H7 (cell line): Measurements from ENCODE around the gene OR8D1. TPM values are rescaled to one million over a fixed set of nuclear protein-coding genes. Genes with fewer than 3 reads are reported as not detected.
"Not testable (repeated sequence)": the region's sequence is repeated elsewhere in the genome, so short reads cannot be mapped to it uniquely, and the experiment has no call there.

Experiments used
- DNase-seq: peaks from one replicate; pipeline ENCODE4 v3.0.0; 2012
- H3K27me3 ChIP-seq: 2 replicates; pipeline ENCODE4 v1.6.0; 2011; ENCODE audit warnings: mild to moderate bottlenecking, low read length; ENCODE audit not compliant: control insufficient read depth, insufficient read depth
- H3K36me3 ChIP-seq: replicated peaks from 2 replicates; pipeline ENCODE4 v1.5.1; 2011; ENCODE audit warnings: low read length; ENCODE audit not compliant: control insufficient read depth, insufficient read depth
- H3K4me3 ChIP-seq: 2 replicates; pipeline ENCODE4 v1.5.1; 2011; ENCODE audit warnings: low read depth, mild to moderate bottlenecking, control low read depth, low read length, moderate library complexity; ENCODE audit not compliant: insufficient read depth
- total RNA-seq: library from RNA; depleted of rRNA; stranded (reverse); fragments of >200 nt; shearing (Covaris generic); gene quantifications from 2 replicates; pipeline ENCODE4 v1.2.3, GENCODE V29; 2014

OR8D1 gene
- total RNA-seq, 1 experiment from 2014 or later, result not detected

DNA sequence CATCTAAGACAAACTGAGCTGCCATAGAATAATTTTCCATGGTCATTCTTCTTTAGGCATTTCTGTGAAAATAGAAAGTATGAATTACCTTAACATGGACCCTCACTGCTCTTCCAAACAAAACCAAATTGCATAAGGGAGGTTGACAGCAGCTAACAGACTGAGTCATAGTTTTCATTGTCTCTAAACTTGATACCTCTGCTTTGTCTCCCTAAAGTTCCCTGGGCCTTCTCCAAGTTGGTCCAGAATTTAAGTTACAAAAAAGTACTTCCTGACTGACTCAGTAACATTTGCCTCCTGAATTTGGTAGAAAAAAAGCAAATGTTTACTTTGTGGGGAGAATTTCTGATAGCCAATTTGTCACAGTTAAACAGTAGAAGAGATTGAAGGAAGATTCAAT, 3.0 kb downstream of the OR8D1 start:
- no peak for DNase-seq

DNA sequence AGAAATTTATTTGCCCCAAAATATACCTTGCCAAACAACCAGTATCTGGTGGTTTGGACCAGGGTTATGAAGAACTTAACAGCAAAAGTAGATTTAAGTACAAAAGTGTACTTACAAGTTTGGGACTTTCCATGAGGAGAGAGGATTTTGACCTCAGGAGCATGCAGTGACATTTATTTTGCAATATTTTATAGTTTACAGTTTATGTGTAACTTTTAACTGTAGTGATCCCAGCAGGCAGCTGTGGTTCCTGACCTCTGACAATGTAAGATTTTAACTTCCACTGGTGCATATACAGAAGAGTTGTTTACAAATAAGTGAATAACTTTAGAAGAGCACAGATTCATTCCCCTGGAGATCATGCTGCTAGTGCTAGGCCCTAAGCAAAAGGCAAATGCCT, 6.7 kb downstream of the OR8D1 start:
- H3K27me3 ChIP-seq, result no peaks in the 10 kb centered on the region
- DNase-seq, result no peak
- no peak overlapping the region for H3K4me3 ChIP-seq
- H3K36me3 ChIP-seq, result no peaks in the 10 kb centered on the region

More for the DNA sequence above, 3.0 kb downstream of the OR8D1 start:
- no peaks in the 10 kb centered on the region for H3K27me3 ChIP-seq
- no peak overlapping the region for H3K4me3 ChIP-seq
- no peaks in the 10 kb centered on the region for H3K36me3 ChIP-seq

DNA sequence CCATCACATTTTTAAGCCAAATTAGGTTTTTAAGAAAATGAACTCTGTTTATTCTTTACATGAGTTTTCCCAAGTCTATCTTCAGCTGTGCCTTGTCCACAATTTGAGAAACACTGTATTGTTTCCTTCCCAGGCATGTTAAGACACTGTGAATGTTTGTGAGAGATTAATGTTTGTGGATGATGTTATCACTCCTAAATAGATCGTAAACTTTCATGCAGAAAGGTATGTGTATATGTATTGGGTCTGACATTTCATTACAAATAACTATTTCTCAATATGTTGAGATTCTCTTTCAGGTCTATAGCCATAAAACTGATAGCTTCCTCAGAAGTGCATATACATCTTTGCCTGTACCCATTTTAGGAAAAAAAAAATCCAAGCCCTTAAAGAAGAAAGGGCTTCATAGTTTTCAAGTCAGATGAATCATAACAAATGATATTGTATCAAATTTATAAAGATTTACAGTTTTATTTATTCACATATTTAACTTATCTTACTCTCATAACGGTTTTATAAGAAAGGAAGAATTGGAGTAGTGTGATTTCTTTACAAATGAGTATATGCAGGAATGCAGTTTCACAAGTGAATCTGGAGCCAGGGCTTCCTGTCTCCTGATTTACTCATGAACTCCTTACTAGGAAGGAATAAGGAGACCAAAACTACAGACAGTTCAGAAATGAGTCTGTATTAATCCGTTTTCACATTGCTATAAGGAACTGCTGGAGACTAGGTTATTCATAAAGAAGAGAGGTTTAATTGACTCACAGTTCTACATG, 11.2 kb downstream of the OR8D1 start:
- no peaks in the 10 kb centered on the region for H3K36me3 ChIP-seq
- peak; percentile 0 for DNase-seq
- no peaks in the 10 kb centered on the region for H3K27me3 ChIP-seq
- no peak overlapping the region for H3K4me3 ChIP-seq

DNA sequence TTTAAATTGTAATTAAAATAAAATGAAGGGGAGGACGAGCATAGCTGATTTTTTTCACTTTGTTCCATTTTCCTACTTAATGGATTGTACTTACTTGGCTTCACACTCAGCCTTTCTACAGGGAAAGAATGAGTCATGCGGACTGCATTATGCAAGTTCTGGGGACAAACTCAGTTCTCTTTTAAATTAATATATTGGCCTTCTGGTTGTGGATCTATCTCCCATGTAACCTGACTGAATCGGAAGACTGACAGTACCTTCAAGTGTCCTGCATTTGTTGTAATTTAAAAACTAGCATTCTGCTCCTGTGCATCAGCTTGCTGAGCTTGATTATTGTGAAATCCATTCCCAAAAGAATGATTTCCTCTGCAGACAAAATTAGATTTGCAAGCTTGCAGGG, 12.2 kb downstream of the OR8D1 start:
- Histone ChIP-seq H3K27me3 (no peaks in the 10 kb centered on the region), H3K4me3 (no peak overlapping the region), H3K36me3 (no peaks in the 10 kb centered on the region)
- DNase-seq, result no peak

DNA sequence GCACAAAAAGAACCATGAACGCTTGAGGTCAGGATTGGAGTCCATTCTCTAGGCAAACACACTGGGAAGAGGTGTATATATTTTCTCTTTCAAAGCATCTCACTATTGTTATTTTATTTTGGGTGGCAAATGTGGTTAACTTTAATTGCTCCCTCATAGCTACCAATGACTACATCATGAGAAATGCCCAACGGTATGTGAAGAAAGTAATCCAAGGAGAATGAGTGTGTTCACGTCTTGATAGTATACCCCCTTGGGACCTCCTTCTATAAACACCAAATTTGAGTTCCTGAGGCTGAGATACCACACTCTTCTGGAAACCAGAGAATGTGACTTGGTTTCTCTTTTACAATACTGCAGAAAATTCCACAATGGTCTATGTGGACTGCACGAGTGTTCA, 15.8 kb downstream of the OR8D1 start:
- no peak for DNase-seq
- no peaks in the 10 kb centered on the region for H3K36me3 ChIP-seq
- no peaks in the 10 kb centered on the region for H3K27me3 ChIP-seq
- H3K4me3 ChIP-seq, result no peak overlapping the region

DNA sequence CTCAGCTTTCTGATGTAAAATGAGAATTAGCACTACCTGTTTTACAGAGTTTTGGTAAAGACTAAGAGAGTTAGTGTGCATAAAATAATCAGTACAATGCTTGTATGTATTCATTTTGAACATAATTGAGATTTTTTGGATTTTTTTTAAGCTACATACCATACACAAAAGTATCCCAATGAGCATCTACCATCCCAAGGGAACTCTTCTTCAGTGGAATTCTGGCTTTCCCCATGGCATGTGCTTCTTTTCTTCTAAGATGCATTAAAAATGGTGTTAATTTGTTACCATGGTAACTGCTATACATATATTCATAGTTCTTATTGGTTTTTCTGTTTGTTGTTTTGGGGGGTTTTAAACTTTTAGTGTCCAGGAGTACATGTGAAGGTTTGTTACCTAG, 17.7 kb downstream of the OR8D1 start:
- Histone ChIP-seq H3K27me3 (no peaks in the 10 kb centered on the region), H3K36me3 (no peaks in the 10 kb centered on the region), H3K4me3 (no peak overlapping the region)
- DNase-seq, result no peak

DNA sequence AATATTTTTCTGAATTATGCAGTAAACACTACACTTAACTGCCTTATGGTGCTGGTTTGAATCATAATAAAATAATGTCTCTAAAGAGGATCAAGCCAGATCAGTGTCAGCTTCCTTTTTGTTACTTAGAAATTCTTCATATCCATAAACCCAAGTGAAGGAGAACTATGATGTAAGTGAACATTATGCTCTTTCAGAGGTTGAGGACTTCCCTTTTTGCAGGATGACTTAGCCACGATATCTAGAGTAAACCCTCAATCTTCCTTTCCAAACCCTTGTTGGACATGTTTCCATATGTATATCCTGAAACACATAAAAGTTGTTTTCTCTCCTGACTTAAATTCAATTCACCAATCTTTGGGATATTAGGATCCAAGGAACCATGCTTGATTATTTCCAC, 19.1 kb downstream of the OR8D1 start:
- no peak for DNase-seq
- Histone ChIP-seq H3K4me3 (no peak overlapping the region), H3K27me3 (no peaks in the 10 kb centered on the region), H3K36me3 (no peaks in the 10 kb centered on the region)

DNA sequence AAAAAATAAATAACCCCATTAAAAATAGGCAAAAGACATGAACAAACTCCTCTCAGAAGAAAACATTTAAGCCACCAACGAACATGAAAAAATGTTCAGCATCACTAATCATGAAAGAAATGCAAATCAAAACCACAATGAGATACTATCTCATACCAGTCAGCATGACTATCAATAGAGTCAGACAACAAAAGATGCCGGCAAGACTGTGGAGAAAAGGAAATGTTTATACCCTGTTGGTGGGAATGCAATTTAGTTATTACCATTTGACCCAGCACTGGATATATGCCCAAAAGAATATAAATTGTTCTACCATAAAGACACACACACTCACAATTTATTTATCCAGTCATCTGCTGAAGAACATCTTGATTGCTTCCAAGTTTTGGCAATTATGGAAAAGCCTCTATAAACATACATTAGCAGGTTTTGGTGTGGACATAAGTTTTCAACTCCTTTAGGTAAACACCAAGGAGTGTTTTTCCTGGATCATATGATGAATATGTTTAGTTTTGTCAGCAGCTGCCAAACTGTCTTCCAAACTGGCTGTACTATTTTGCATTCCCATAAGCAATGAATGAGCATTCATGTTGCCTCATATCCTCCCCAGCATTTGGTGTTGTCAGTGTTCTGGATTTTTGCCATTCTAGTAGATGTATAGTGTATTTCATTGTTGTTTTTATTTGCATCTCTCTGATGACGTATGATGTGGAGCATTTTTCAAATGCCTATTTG, 28.0 kb downstream of the OR8D1 start:
- Histone ChIP-seq H3K36me3 (no peaks in the 10 kb centered on the region), H3K27me3 (no peaks in the 10 kb centered on the region), H3K4me3 (no peak overlapping the region)
- no peak for DNase-seq

DNA sequence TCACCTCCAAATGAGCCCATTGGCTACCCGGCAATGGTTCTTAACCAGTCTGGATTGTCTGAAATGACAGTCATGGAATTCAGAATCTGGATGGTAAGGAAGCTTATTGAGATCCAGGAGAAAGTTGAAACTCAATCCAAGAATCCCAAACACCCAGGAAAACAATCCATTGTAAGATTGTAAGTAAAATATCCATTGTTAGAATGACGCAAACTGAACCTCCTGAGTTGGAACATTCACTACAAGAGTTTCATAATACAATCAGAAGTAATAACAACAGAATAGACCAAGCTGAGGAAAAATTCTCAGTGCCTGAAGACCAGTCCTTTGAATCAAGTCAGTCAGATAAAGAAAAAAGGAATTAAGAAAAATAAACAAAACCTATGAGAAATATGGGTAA, 35.5 kb downstream of the OR8D1 start:
- Histone ChIP-seq H3K4me3 (no peak overlapping the region), H3K27me3 (no peaks in the 10 kb centered on the region), H3K36me3 (no peaks in the 10 kb centered on the region)
- DNase-seq, result no peak

DNA sequence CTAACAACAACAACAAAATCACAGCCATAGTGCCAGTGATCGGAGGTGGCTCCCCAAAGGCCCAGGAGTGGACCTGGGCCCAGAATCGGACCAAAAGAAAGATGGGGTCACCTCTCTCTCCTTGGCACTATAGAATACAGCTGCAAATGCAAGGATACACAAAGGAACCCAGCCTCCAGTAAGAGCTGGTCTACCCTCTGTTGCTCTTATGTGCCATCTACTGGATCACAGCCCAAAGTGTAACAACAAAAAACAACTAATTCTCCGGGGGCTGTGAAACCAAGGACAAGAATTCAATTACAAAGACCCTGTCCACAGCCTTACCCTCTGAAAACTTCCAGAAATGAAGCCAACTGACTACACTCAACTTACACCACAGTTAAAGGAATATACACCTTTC, 35.9 kb downstream of the OR8D1 start:
- H3K27me3 ChIP-seq, result no peaks in the 10 kb centered on the region
- peak; percentile 0 for DNase-seq
- H3K4me3 ChIP-seq, result no peak overlapping the region
- H3K36me3 ChIP-seq, result no peaks in the 10 kb centered on the region

DNA sequence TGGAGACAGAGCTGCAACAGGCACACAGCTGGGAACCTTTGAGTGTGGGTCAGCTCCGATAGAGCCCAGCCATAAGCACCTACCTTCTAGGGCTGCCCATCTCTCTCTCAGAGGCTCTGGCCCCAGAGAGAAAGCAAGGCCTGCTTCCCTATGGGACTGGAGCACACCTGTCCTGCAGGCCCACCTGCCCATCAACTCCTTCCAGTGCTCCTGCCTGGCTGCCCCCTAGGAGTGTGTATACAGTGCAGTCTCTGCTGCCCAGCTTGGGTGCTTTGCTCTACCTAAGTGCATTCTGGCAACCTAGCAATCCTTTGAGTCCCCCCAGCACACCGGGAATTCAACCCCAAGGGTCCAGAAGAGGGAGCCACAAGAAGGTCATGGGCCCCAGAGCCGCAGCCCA, 36.5 kb downstream of the OR8D1 start:
- no peaks in the 10 kb centered on the region for H3K36me3 ChIP-seq
- no peaks in the 10 kb centered on the region for H3K27me3 ChIP-seq
- DNase-seq, result no peak
- H3K4me3 ChIP-seq, result no peak overlapping the region

DNA sequence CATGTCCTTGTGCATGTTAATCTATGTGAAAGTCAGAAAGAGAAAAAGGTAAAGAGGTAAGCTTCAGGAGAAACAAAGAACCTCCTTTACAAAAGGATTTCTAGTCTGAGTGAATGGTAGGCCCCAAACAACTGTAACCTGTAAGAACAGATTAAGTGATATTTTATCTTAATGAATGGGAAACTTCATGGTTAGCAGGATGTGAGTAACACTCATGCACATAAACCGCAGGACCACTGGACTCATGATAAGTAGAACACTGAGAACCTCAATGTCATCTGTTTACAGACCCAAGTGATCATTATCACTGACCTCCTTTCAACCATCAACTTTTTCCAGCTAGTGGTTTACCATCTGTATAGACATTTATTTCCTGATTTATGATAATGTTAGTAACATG, 37.7 kb downstream of the OR8D1 start:
- Histone ChIP-seq H3K4me3 (no peak overlapping the region), H3K27me3 (no peaks in the 10 kb centered on the region), H3K36me3 (no peaks in the 10 kb centered on the region)
- DNase-seq, result no peak

DNA sequence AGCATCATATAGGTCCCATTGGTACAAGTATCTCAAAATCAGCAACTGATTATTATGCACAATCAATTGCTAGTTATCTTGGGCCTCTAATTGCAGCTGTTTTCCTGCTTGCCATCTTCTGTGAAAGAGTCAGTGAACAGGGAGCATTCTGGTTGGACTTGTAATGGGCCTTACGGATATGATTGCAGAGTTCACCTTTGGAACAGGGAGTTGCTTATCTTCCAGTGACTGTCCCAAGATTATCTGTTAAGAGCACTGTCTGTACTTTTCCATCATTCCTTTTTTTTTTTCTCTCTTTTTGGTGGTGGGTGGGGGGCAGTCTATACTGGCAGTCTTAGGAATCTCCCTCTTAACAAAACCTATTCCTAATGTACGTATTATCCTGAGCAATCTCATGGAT, 39.7 kb downstream of the OR8D1 start:
- no peak for DNase-seq
- Histone ChIP-seq H3K4me3 (no peak overlapping the region), H3K36me3 (no peaks in the 10 kb centered on the region), H3K27me3 (no peaks in the 10 kb centered on the region)

GRCh38 chr11:124270886-124271285, 42.9 kb downstream of the OR8D1 start:
- not testable (repeated sequence) for DNase-seq

GRCh38 chr11:124265041-124265440, 48.7 kb downstream of the OR8D1 start:
- H3K27me3 ChIP-seq, H3K4me3 ChIP-seq, DNase-seq, H3K36me3 ChIP-seq: not testable (repeated sequence)

More at GRCh38 chr11:124270886-124271285, 42.9 kb downstream of the OR8D1 start:
- H3K36me3 ChIP-seq, H3K27me3 ChIP-seq, H3K4me3 ChIP-seq: not testable (repeated sequence)
